KMS-11 (cell line): Measurements from ENCODE around the gene NAA60.

Experiments used
- H2AFZ ChIP-seq: fragments of 200-600 bp; sonication (generic); 2 replicates; pipeline ENCODE4 v1.6.1; 2016; ENCODE audit warnings: antibody characterized with exemption, mixed run types, low read depth
- H3K27ac ChIP-seq: fragments of 200-600 bp; sonication (generic); 2 replicates; pipeline ENCODE4 v1.6.1; 2016; ENCODE audit warnings: mild to moderate bottlenecking, mixed run types
- H3K27me3 ChIP-seq: fragments of 200-600 bp; sonication (generic); 2 replicates; pipeline ENCODE4 v1.6.1; 2017; ENCODE audit warnings: mild to moderate bottlenecking, low read depth, mixed run types, moderate library complexity; ENCODE audit not compliant: insufficient read depth
- H3K36me3 ChIP-seq: fragments of 200-600 bp; sonication (generic); 2 replicates; pipeline ENCODE4 v1.6.1; 2017; ENCODE audit warnings: mild to moderate bottlenecking, mixed run types; ENCODE audit not compliant: insufficient read depth
- H3K4me1 ChIP-seq: fragments of 200-600 bp; sonication (generic); 2 replicates; pipeline ENCODE4 v1.6.1; 2016; ENCODE audit warnings: mild to moderate bottlenecking, low read depth, mixed run types; ENCODE audit not compliant: poor library complexity, severe bottlenecking
- H3K4me2 ChIP-seq: fragments of 200-600 bp; sonication (generic); 2 replicates; pipeline ENCODE4 v1.7.0; 2016; ENCODE audit warnings: mild to moderate bottlenecking, mixed run types
- H3K4me3 ChIP-seq: fragments of 200-600 bp; sonication (generic); IDR thresholded peaks from 2 replicates; pipeline ENCODE4 v1.6.1; 2017; ENCODE audit warnings: low read depth, low read length, mixed read lengths; ENCODE audit not compliant: insufficient read depth
- H3K79me2 ChIP-seq: fragments of 200-600 bp; sonication (generic); 2 replicates; pipeline ENCODE4 v1.6.1; 2016; ENCODE audit warnings: low read depth, mixed run types; ENCODE audit not compliant: insufficient read depth
- H3K9ac ChIP-seq: fragments of 200-600 bp; sonication (generic); 2 replicates; pipeline ENCODE4 v1.6.1; 2016; ENCODE audit warnings: mild to moderate bottlenecking, mixed run types
- H4K20me1 ChIP-seq: fragments of 200-600 bp; sonication (generic); 2 replicates; pipeline ENCODE4 v1.6.1; 2016; ENCODE audit warnings: mild to moderate bottlenecking, mixed run types; ENCODE audit not compliant: insufficient read depth
- TF ChIP-seq, protein P1 (sequence below): fragments of 200-600 bp; sonication (generic); conservative IDR thresholded peaks from 2 replicates; pipeline ENCODE4 v1.6.1; 2017; ENCODE audit warnings: low read depth, mild to moderate bottlenecking, antibody characterized with exemption, low read length, moderate library complexity, mixed read lengths

Gene NAA60

DNA sequence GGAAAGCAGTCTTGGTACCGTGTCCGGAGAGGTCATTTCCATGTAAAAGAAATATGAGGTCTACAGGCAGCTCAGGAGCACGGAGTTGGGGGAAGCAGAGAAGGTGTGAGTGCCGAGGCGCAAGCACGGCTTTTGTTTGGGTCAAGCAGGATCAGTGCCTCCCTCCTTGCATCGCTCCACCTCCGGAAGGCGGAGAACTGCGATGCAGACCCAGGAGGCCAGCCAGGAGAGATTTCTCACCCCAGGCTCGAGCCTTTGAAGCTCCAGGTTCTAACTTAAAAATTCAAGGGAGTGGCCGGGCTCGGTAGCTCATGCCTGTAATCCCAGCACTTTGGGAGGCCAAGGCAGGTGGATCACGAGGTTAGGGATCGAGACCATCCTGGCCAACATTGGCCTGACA, 25.0 kb downstream of the NAA60 start:
- H3K79me2 ChIP-seq = peaks cover 100% of the 10 kb centered on the region
- peaks cover 29% of the 10 kb centered on the region; the same call in 1 of the 2 replicates for H4K20me1 ChIP-seq
- H3K36me3 ChIP-seq = peaks cover 13% of the 10 kb centered on the region; the same call in 1 of the 2 replicates
- no peak overlapping the region for H2AFZ ChIP-seq
- no peak overlapping the region for H3K4me2 ChIP-seq
- no peak overlapping the region for H3K9ac ChIP-seq
- no peak overlapping the region for H3K27ac ChIP-seq
- no peaks in the 10 kb centered on the region for H3K27me3 ChIP-seq
- peaks cover 23% of the 10 kb centered on the region for H3K4me1 ChIP-seq
- TF ChIP-seq, protein P1, sequence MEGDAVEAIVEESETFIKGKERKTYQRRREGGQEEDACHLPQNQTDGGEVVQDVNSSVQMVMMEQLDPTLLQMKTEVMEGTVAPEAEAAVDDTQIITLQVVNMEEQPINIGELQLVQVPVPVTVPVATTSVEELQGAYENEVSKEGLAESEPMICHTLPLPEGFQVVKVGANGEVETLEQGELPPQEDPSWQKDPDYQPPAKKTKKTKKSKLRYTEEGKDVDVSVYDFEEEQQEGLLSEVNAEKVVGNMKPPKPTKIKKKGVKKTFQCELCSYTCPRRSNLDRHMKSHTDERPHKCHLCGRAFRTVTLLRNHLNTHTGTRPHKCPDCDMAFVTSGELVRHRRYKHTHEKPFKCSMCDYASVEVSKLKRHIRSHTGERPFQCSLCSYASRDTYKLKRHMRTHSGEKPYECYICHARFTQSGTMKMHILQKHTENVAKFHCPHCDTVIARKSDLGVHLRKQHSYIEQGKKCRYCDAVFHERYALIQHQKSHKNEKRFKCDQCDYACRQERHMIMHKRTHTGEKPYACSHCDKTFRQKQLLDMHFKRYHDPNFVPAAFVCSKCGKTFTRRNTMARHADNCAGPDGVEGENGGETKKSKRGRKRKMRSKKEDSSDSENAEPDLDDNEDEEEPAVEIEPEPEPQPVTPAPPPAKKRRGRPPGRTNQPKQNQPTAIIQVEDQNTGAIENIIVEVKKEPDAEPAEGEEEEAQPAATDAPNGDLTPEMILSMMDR = no peak
- H3K4me3 ChIP-seq = no peak overlapping the region

DNA sequence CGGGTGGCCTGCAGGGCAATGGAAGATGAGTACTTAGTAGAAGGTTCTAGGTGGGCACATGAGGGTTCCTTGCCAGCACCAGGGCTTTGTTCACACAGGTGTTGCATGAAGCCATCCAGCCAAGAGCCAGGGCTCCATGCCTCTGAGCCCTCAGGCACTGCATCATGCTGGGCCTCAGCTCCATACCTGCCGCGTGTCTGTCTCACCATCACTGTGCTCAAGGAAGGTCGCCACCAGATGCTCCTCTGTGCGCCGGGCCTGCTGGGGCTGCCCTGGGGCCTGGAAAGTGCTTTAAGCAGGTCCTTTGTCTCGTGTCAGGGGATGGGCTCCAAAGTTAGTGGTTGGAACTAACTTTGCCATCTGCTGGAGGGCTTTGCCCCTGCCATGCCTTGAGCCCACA, 26.3 kb downstream of the NAA60 start:
- Histone ChIP-seq H3K27me3 (no peaks in the 10 kb centered on the region), H3K4me3 (no peak overlapping the region), H3K27ac (no peak overlapping the region), H3K4me1 (peaks cover 11% of the 10 kb centered on the region), H3K9ac (no peak overlapping the region), H2AFZ (no peak overlapping the region), H3K4me2 (no peak overlapping the region), H4K20me1 (peaks cover 29% of the 10 kb centered on the region; the same call in 1 of the 2 replicates), H3K79me2 (peaks cover 100% of the 10 kb centered on the region), H3K36me3 (peaks cover 13% of the 10 kb centered on the region; the same call in 1 of the 2 replicates)
- TF ChIP-seq, protein P1 = no peak

DNA sequence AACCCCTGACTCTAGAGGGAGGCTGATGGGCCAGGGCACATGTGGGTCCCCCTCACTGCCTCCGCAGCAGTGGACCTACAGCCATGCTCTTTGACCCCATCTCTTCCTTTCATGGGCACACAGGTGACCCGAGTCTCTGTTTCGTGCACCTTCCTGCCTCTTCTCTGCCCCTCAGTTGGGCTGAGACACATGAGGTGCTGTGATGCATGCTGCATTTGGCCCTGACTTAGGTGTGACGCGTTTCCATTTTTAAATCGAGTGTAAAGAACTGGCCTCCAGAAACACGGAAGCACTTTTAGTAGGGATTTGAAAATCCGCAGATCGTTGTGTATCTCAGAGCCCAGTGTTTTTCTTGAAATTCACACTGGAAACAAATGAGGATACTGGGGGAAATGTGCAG, 27.2 kb downstream of the NAA60 start:
- Histone ChIP-seq H3K79me2 (peaks cover 100% of the 10 kb centered on the region), H2AFZ (no peak overlapping the region), H4K20me1 (peaks cover 25% of the 10 kb centered on the region; the same call in 1 of the 2 replicates), H3K36me3 (peaks cover 13% of the 10 kb centered on the region; the same call in 1 of the 2 replicates), H3K4me2 (no peak overlapping the region), H3K4me1 (peaks cover 10% of the 10 kb centered on the region), H3K27me3 (no peaks in the 10 kb centered on the region), H3K4me3 (no peak overlapping the region), H3K9ac (no peak overlapping the region), H3K27ac (no peak overlapping the region)
- TF ChIP-seq, protein P1 = no peak

DNA sequence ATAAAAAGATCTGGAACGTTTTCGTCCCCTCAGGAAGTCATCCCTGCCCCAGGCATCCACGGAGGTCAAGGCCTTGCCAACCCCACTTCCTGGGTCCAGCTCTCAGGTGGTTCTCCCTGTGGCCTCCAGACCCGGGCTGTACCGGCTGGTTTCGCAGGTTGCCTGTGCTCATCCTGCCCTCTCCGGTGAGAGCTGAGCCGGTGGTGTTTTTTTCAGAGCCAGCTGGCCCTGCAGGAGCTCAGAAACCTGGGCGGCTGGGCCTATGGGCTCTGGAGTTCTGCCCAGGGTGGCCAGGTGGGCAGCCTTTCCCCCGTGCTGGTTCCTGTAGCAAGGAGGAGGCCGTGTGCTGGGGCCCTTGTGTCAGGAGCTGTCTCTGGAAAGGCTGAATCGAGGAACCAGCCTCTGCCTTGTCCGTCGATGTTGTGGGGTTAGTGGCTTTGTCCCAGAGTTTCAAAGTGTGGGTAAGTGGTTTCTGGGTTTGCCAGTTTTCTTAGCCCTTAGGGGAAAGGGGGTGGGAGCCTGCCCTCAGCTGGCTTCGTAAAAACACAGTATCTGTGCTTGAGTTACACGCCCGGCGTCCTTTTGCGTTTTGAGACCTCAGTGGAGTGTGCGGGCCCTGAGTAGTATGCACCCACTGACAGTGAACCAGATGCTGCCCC, 28.2 kb downstream of the NAA60 start:
- Histone ChIP-seq H3K36me3 (peaks cover 11% of the 10 kb centered on the region; the same call in 1 of the 2 replicates), H2AFZ (no peak overlapping the region)

More for the DNA sequence above, 28.2 kb downstream of the NAA60 start:
- H3K4me3 ChIP-seq = no peak overlapping the region
- H3K9ac ChIP-seq = no peak overlapping the region
- H3K4me2 ChIP-seq = no peak overlapping the region
- peaks cover 25% of the 10 kb centered on the region; the same call in 1 of the 2 replicates for H4K20me1 ChIP-seq
- no peaks in the 10 kb centered on the region for H3K27me3 ChIP-seq
- peaks cover 100% of the 10 kb centered on the region for H3K79me2 ChIP-seq
- H3K4me1 ChIP-seq = peaks cover 10% of the 10 kb centered on the region
- H3K27ac ChIP-seq = no peak overlapping the region
- TF ChIP-seq, protein P1 = no peak
